ENCODE results near the gene FLACC1. TPM values are rescaled to one million over a fixed set of nuclear protein-coding genes. Genes with fewer than 3 reads are reported as not detected.
"Not testable (repeated sequence)": the region's sequence is repeated elsewhere in the genome, so short reads cannot be mapped to it uniquely, and the experiment has no call there.

FLACC1 gene
- polyA plus RNA-seq, 3 donors: 0.16 to 0.91 TPM; not detected in 1

GRCh38 chr2:201242571-201243277, 114.4 kb downstream of the FLACC1 start:
- Mint-ChIP-seq H3K4me3 (no peak overlapping the region), H3K27ac (peak overlapping the region; percentile 54 to 75 (median 69)), H3K9me3 (no peaks in the 10 kb centered on the region), H3K27me3 (ENCODE audit: low read depth in 3 of 3) (peaks cover 0 to 4% (median 1%) of the 10 kb centered on the region in 3 donors), H3K4me1 (peaks cover 74% of the 10 kb centered on the region), H3K36me3 (peaks cover 0 to 5% of the 10 kb centered on the region in 2 donors)
- TF ChIP-seq CTCF (IDR thresholded peaks at IDR 0.05): no peak
- DNase-seq: peak in 1 of 3 donors; percentile 61
- H3K9ac ChIP-seq (ENCODE audit: insufficient read depth, low read length, poor library complexity, severe bottlenecking): no peak overlapping the region
- no peaks in the 10 kb centered on the region for H3K9me3 ChIP-seq (replicated peaks in 1 of 2; ENCODE audit: control insufficient read depth in 1 of 2, insufficient read depth in 1 of 2, low read length in 2 of 2)
- peak overlapping the region in 1 of 2 donors; percentile 61 for H3K27ac ChIP-seq (ENCODE audit: low read depth in 1 of 2, low read length in 2 of 2)
- H3K27me3 ChIP-seq (ENCODE audit: control insufficient read depth in 2 of 2, insufficient read depth in 2 of 2, low read length in 2 of 2): no peaks in the 10 kb centered on the region
- intact Hi-C loops (cut with micrococcal nuclease): no loop called here
- no peak overlapping the region for H2AFZ ChIP-seq (ENCODE audit: insufficient read depth, low read depth, low read length, poor library complexity, severe bottlenecking)
- no peaks in the 10 kb centered on the region for H4K20me1 ChIP-seq (ENCODE audit: insufficient read depth, low read length)
- H3K4me3 ChIP-seq (replicated peaks in 1 of 3; ENCODE audit: low read depth in 2 of 3, low read length in 3 of 3): peak overlapping the region in 1 of 3 experiments; percentile 39
- no peaks in the 10 kb centered on the region for H3K36me3 ChIP-seq (replicated peaks in 1 of 2; ENCODE audit: control insufficient read depth in 1 of 2, insufficient read depth in 2 of 2, low read length in 2 of 2)
- peak overlapping the region; percentile 37 for H3K4me2 ChIP-seq (replicated peaks; ENCODE audit: extremely low read depth, low read length, poor library complexity, severe bottlenecking)
- peaks cover 38% of the 10 kb centered on the region for H3K79me2 ChIP-seq (ENCODE audit: insufficient read depth, low read length)
- H3K4me1 ChIP-seq (ENCODE audit: control insufficient read depth in 1 of 2, insufficient read depth in 2 of 2, low read length in 2 of 2): peaks cover 66 to 84% of the 10 kb centered on the region in 2 donors

- H3K27ac ChIP-seq (ENCODE audit: low read depth in 1 of 2, low read length in 2 of 2): peak overlapping the region; percentile 29 to 80
- not testable (repeated sequence) for H4K20me1 ChIP-seq (ENCODE audit: insufficient read depth, low read length); H3K36me3 ChIP-seq (replicated peaks in 1 of 2; ENCODE audit: control insufficient read depth in 1 of 2, insufficient read depth in 2 of 2, low read length in 2 of 2); H3K36me3 Mint-ChIP-seq; H3K27me3 ChIP-seq (ENCODE audit: control insufficient read depth in 2 of 2, insufficient read depth in 2 of 2, low read length in 2 of 2); H3K9me3 Mint-ChIP-seq; H3K9ac ChIP-seq (ENCODE audit: insufficient read depth, low read length, poor library complexity, severe bottlenecking); H3K27me3 Mint-ChIP-seq (ENCODE audit: low read depth in 3 of 3); H3K9me3 ChIP-seq (replicated peaks in 1 of 2; ENCODE audit: control insufficient read depth in 1 of 2, insufficient read depth in 1 of 2, low read length in 2 of 2)
- peak overlapping the region in 2 of 3 experiments; percentile 9 to 48 for H3K4me3 ChIP-seq (replicated peaks in 1 of 3; ENCODE audit: low read depth in 2 of 3, low read length in 3 of 3)
- peaks cover 66 to 91% of the 10 kb centered on the region in 2 donors for H3K4me1 ChIP-seq (ENCODE audit: control insufficient read depth in 1 of 2, insufficient read depth in 2 of 2, low read length in 2 of 2)
- peak overlapping the region; percentile 57 to 84 for H3K4me3 Mint-ChIP-seq
- peak overlapping the region; percentile 61 for H3K4me2 ChIP-seq (replicated peaks; ENCODE audit: extremely low read depth, low read length, poor library complexity, severe bottlenecking)
- DNase-seq: peak; percentile 84
- peaks cover 72% of the 10 kb centered on the region for H3K4me1 Mint-ChIP-seq
- H3K79me2 ChIP-seq (ENCODE audit: insufficient read depth, low read length): peaks cover 71% of the 10 kb centered on the region
- intact Hi-C loops (cut with micrococcal nuclease): loop anchor here (5.0 to 10.0 kb wide), 4 partner anchors 33 to 345 kb away; partner anchors contain the start of genes STRADB (in 1 of the 2) and TRAK2 (in 1 of the 2)
- peak overlapping the region; percentile 86 to 99 (median 95) for H3K27ac Mint-ChIP-seq
- WGBS (ENCODE audit: insufficient coverage): no CpG with 5 or more reads among the region's 21 CpGs
- H2AFZ ChIP-seq (ENCODE audit: insufficient read depth, low read depth, low read length, poor library complexity, severe bottlenecking): peak overlapping the region; percentile 24
Observed at GRCh38 chr2:201239167-201239935, 117.8 kb downstream of the FLACC1 start.

Other genes with a start within 250 kb of the FLACC1 start
- gene CFLAR, start 241.2 kb downstream of the FLACC1 start, polyA plus RNA-seq: 100 to 1,000 TPM in 1 of 3 donors, 10 to 100 TPM in 2; 79.4 to 149 (median 79.5) TPM
- gene CASP10, start 174.2 kb downstream of the FLACC1 start, polyA plus RNA-seq: 10 to 100 TPM; 17.7 to 23.3 (median 18.9) TPM
- gene CASP8, start 96.8 kb downstream of the FLACC1 start, polyA plus RNA-seq: 100 to 1,000 TPM in 1 of 3 donors, 10 to 100 TPM in 2; 40.0 to 123 (median 80.7) TPM
- 10 to 100 TPM in 2 of 3 donors, 1 to 10 TPM in 1; 7.6 to 16.8 (median 15.3) TPM for gene TRAK2, start 94.1 kb upstream of the FLACC1 start, polyA plus RNA-seq
- 10 to 100 TPM in 2 of 3 donors, 1 to 10 TPM in 1; 6.9 to 25.6 (median 22.0) TPM for gene STRADB, start 94.4 kb upstream of the FLACC1 start, polyA plus RNA-seq